HepG2 (cell line): ENCODE results near the gene HS3ST5. TPM values are rescaled to one million over a fixed set of nuclear protein-coding genes. Genes with fewer than 3 reads are reported as not detected.

ENCODE experiments used
- ATAC-seq: fragments of 200-7000 bp; cut with Tn5 transposase; 3 replicates; pipeline ENCODE4 v1.9.1; 2020; ENCODE audit warnings: mild to moderate bottlenecking, moderate library complexity
- BruUV-seq: library from RNA; stranded (reverse); fragments of 400-500 nt; replicated peaks from 2 replicates; lab custom pipeline; 2021; lab: Mats Ljungman, UMichigan
- CTCF ChIA-PET: fragments of 300-600 bp; formaldehyde crosslinking; extraction: SDS; loops from one replicate; lab custom pipeline; 2021; ENCODE audit warnings: low total read pairs, inconsistent platforms, low intra/inter-chr PET ratio; lab: Yijun Ruan, JAX
- POLR2A ChIA-PET: fragments of 350-600 bp; sonication (Branson Sonifier 250); formaldehyde crosslinking; loops from one replicate; lab custom pipeline; 2020; ENCODE audit warnings: antibody characterized with exemption, inconsistent platforms; lab: Yijun Ruan, JAX
- DNase-seq: peaks from one replicate; pipeline ENCODE4 v3.0.0-alpha.2; 2015; ENCODE audit warnings: low spot score
- FAIRE-seq: peaks from 3 replicates; lab custom pipeline; 2011; peaks lifted over from hg19 to GRCh38; lab: Jason Lieb, UNC
- H2AFZ ChIP-seq: one replicate; pipeline ENCODE4 v1.6.1; 2011; ENCODE audit warnings: low read length, inconsistent platforms
- H3K27ac ChIP-seq: fragments of 300-600 bp; 3 replicates; pipeline ENCODE4 v1.8.0; 2011; ENCODE audit warnings: mixed run types, mild to moderate bottlenecking, mixed read lengths, low read length, inconsistent platforms; ENCODE audit not compliant: insufficient read depth; ENCODE audit errors: extremely low read length
- H3K27me3 ChIP-seq, 2 experiments: fragments of 200-600 bp in 1 of 2; 2 replicates in 1 of 2; 3 replicates in 1 of 2; pipeline versions ENCODE4 v1.6.0 to v1.8.0; 2011; ENCODE audit warnings: low read length in 2 of 2, mild to moderate bottlenecking in 2 of 2, moderate library complexity in 2 of 2, inconsistent platforms in 1 of 2; ENCODE audit not compliant: insufficient read depth in 2 of 2, control insufficient read depth in 1 of 2
- H3K36me3 ChIP-seq, 2 experiments: fragments of 200-600 bp in 1 of 2; replicated peaks in 1 of 2; 2 replicates in 1 of 2; 3 replicates in 1 of 2; pipeline versions ENCODE4 v1.5.1 to v1.8.0; 2011; ENCODE audit warnings: low read length in 2 of 2, inconsistent platforms in 1 of 2; ENCODE audit not compliant: insufficient read depth in 2 of 2, control insufficient read depth in 1 of 2
- H3K4me1 ChIP-seq: 2 replicates; pipeline ENCODE4 v1.5.1; 2012; ENCODE audit warnings: low read length, inconsistent platforms; ENCODE audit not compliant: insufficient read depth
- H3K4me2 ChIP-seq: 2 replicates; pipeline ENCODE4 v1.6.0; 2011; ENCODE audit warnings: low read depth, low read length, inconsistent platforms
- H3K4me3 ChIP-seq, 3 experiments: fragments of 200-600 bp in 1 of 3; sonication (generic), shearing (Covaris generic) in 1 of 3; replicated peaks in 1 of 3; 2 replicates each; pipeline ENCODE4 v1.5.1; 2011 to 2016; ENCODE audit warnings: low read length in 3 of 3, inconsistent platforms in 2 of 3, low read depth in 2 of 3, mild to moderate bottlenecking in 2 of 3, control low read depth in 1 of 3, mixed read lengths in 1 of 3; ENCODE audit not compliant: insufficient read depth in 1 of 3
- H3K79me2 ChIP-seq: one replicate; pipeline ENCODE4 v1.6.1; 2011; ENCODE audit warnings: low read length, inconsistent platforms; ENCODE audit not compliant: insufficient read depth
- H3K9ac ChIP-seq: 2 replicates; pipeline ENCODE4 v1.6.0; 2011; ENCODE audit warnings: mild to moderate bottlenecking, low read depth, low read length, inconsistent platforms; ENCODE audit not compliant: insufficient read depth
- H3K9me3 ChIP-seq: 2 replicates; pipeline ENCODE4 v1.5.1; 2012; ENCODE audit warnings: mild to moderate bottlenecking, low read length
- H4K20me1 ChIP-seq: 2 replicates; pipeline ENCODE4 v1.6.0; 2011; ENCODE audit warnings: inconsistent platforms, mild to moderate bottlenecking, low read length, moderate library complexity; ENCODE audit not compliant: insufficient read depth
- ARID2 ChIP-seq: sonication (generic); formaldehyde crosslinking; IDR thresholded peaks from 2 replicates; pipeline ENCODE4 v1.8.1; 2022; ENCODE audit warnings: mild to moderate bottlenecking, missing genetic modification reagents, borderline replicate concordance
- ATF1 ChIP-seq: IDR thresholded peaks from 2 replicates; pipeline ENCODE4 v1.6.1; 2016; ENCODE audit warnings: mild to moderate bottlenecking, control low read depth
- BRD4 ChIP-seq: sonication (generic); formaldehyde crosslinking; IDR thresholded peaks from 2 replicates; pipeline ENCODE4 v1.4.0; 2020; ENCODE audit warnings: missing genetic modification reagents
- KLF9 ChIP-seq: IDR thresholded peaks from 2 replicates; pipeline ENCODE4 v1.6.1; 2016; ENCODE audit warnings: low read depth
- NFYC ChIP-seq: IDR thresholded peaks from 2 replicates; pipeline ENCODE4 v1.6.1; 2016; ENCODE audit warnings: missing genetic modification reagents, missing compliant biosample characterization
- TFDP1 ChIP-seq: IDR thresholded peaks from 2 replicates; pipeline ENCODE4 v1.6.1; 2016; ENCODE audit warnings: missing compliant biosample characterization, missing genetic modification reagents, borderline replicate concordance
- ZNF496 ChIP-seq: sonication (generic); formaldehyde crosslinking; IDR thresholded peaks from 2 replicates; pipeline ENCODE4 v1.8.1; 2023; ENCODE audit warnings: mild to moderate bottlenecking, moderate library complexity, missing genetic modification reagents; ENCODE audit not compliant: insufficient replicate concordance
- WGBS: methylation state at CpG from one replicate; pipeline ENCODE4 v1.1.6; 2017; ENCODE audit warnings: low lambda C conversion rate; 5-methylcytosine and 5-hydroxymethylcytosine counted together
- in situ Hi-C: cut with HindIII; loops from 2 replicates; pipeline ENCODE4 v1.10.0; 2017; ENCODE audit warnings: low pct_unique_long_range_greater_than_20kb; ENCODE audit not compliant: extremely low pct_ligation_motif_present
- intact Hi-C: fragments of 100-400 bp; cut with micrococcal nuclease; formaldehyde crosslinking; loops from one replicate; pipeline ENCODE4 v1.10.0; 2022; ENCODE audit not compliant: unreplicated experiment
- polyA plus RNA-seq, 8 experiments: library from polyadenylated mRNA; depleted of rRNA in 3 of 8; stranded (reverse) in 7 of 8; unstranded in 1 of 8; fragments of >200 nt; fragmentation: Illumina TruSeq in 4 of 8; extraction: Trizol in 4 of 8; gene quantifications; 2 replicates each; pipeline versions ENCODE4 v1.2.1 to v1.2.3, GENCODE V29; 2011 to 2016; ENCODE audit warnings: low read depth in 4 of 8, missing spikeins in 1 of 8, mixed read lengths in 1 of 8; ENCODE audit not compliant: insufficient read depth in 1 of 8
- total RNA-seq, 5 experiments: library from RNA; depleted of rRNA; stranded (reverse); fragments of >200 nt; fragmentation: Illumina TruSeq; extraction: Trizol; gene quantifications; 2 replicates each; pipeline ENCODE4 v1.2.3, GENCODE V29; 2016; ENCODE audit warnings: low read depth in 1 of 5
- TF ChIP-seq, protein P1 (sequence below): sonication (generic); formaldehyde crosslinking; conservative IDR thresholded peaks from 2 replicates; pipeline ENCODE4 v1.4.0; 2020; ENCODE audit warnings: missing genetic modification reagents
- TF ChIP-seq, protein P2 (sequence below): sonication (generic); formaldehyde crosslinking; IDR thresholded peaks from 2 replicates; pipeline ENCODE4 v1.4.0; 2020; ENCODE audit warnings: missing genetic modification reagents, borderline replicate concordance

HS3ST5 gene
- total and polyA plus RNA-seq, 2 of the 13 experiments (the other 11 are each of a cell fraction or from before 2014, with no cell fraction given) = 1.1 to 1.6 TPM

DNA sequence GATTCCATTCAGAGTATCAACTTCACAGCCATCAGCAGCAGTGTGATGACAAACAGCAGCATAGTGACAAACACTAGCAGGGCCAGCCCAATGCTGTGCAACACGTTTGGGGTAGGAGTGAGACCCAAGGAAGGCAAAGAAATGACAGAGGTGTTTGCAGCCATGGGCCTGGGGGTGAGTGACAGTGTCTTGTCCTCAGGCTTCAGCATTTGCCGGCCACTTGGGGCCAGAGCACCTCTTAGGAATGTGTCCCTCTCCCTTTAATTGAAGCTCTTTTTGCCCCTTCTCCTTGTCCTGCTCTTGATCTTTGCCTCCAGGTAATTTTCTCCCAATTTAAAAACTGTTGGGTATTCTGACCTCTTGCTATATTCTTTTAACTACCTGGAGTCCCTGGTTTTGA, 84.4 kb downstream of the HS3ST5 start (continued):
- TF ChIP-seq, protein P1, sequence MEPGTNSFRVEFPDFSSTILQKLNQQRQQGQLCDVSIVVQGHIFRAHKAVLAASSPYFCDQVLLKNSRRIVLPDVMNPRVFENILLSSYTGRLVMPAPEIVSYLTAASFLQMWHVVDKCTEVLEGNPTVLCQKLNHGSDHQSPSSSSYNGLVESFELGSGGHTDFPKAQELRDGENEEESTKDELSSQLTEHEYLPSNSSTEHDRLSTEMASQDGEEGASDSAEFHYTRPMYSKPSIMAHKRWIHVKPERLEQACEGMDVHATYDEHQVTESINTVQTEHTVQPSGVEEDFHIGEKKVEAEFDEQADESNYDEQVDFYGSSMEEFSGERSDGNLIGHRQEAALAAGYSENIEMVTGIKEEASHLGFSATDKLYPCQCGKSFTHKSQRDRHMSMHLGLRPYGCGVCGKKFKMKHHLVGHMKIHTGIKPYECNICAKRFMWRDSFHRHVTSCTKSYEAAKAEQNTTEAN (CRISPR knock-in tag) = no peak
- TF ChIP-seq KLF9 (CRISPR knock-in tag) (no peak), BRD4 (CRISPR knock-in tag) (no peak)

- FAIRE-seq (no peak), DNase-seq (no peak), ATAC-seq (no peak)
- Histone ChIP-seq H3K9me3 (0 out of 2 replicates have a peak, but pooled peaks cover 4% of the 10 kb centered on the region), H3K4me1 (no peaks in the 10 kb centered on the region), H2AFZ (no peak overlapping the region), H3K4me2 (no peak overlapping the region), H3K9ac (no peak overlapping the region), H3K36me3 (no peaks in the 10 kb centered on the region), H3K4me3 (no peak overlapping the region), H4K20me1 (no peaks in the 10 kb centered on the region), H3K79me2 (no peaks in the 10 kb centered on the region), H3K27me3 (no peaks in the 10 kb centered on the region), H3K27ac (no peak overlapping the region)
- WGBS = 78% methylated on average over 3 of the region's 3 CpGs
- no peak for TF ChIP-seq TFDP1 (CRISPR knock-in tag)
- TF ChIP-seq ATF1 (CRISPR knock-in tag) = no peak
- TF ChIP-seq, protein P2, sequence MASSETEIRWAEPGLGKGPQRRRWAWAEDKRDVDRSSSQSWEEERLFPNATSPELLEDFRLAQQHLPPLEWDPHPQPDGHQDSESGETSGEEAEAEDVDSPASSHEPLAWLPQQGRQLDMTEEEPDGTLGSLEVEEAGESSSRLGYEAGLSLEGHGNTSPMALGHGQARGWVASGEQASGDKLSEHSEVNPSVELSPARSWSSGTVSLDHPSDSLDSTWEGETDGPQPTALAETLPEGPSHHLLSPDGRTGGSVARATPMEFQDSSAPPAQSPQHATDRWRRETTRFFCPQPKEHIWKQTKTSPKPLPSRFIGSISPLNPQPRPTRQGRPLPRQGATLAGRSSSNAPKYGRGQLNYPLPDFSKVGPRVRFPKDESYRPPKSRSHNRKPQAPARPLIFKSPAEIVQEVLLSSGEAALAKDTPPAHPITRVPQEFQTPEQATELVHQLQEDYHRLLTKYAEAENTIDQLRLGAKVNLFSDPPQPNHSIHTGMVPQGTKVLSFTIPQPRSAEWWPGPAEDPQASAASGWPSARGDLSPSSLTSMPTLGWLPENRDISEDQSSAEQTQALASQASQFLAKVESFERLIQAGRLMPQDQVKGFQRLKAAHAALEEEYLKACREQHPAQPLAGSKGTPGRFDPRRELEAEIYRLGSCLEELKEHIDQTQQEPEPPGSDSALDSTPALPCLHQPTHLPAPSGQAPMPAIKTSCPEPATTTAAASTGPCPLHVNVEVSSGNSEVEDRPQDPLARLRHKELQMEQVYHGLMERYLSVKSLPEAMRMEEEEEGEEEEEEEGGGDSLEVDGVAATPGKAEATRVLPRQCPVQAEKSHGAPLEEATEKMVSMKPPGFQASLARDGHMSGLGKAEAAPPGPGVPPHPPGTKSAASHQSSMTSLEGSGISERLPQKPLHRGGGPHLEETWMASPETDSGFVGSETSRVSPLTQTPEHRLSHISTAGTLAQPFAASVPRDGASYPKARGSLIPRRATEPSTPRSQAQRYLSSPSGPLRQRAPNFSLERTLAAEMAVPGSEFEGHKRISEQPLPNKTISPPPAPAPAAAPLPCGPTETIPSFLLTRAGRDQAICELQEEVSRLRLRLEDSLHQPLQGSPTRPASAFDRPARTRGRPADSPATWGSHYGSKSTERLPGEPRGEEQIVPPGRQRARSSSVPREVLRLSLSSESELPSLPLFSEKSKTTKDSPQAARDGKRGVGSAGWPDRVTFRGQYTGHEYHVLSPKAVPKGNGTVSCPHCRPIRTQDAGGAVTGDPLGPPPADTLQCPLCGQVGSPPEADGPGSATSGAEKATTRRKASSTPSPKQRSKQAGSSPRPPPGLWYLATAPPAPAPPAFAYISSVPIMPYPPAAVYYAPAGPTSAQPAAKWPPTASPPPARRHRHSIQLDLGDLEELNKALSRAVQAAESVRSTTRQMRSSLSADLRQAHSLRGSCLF = no peak
- no peak for TF ChIP-seq NFYC (CRISPR knock-in tag)
- TF ChIP-seq ARID2 = no peak
- no peak for TF ChIP-seq ZNF496 (CRISPR knock-in tag)
- ChIA-PET POLR2A (no interaction called here), CTCF (no interaction called here)
- no TSS peak for BruUV-seq
- intact Hi-C loops = no loop called here
- in situ Hi-C loops = no loop called here
These were observed 89.4 kb downstream of the HS3ST5 start for GRCh38 chr6:114253431-114253830.
